HG02840 (cell line): ENCODE measurements around the gene LEMD3.
"Not testable (repeated sequence)": the region's sequence is repeated elsewhere in the genome, so short reads cannot be mapped to it uniquely, and the experiment has no call there.

Experiments used
- ATAC-seq: cut with Tn5 transposase; IDR thresholded peaks from one replicate; pipeline ENCODE4 v1.9.1; 2021; ENCODE audit warnings: mild to moderate bottlenecking, moderate library complexity, moderate number of reproducible peaks; ENCODE audit not compliant: unreplicated experiment, low FRiP score

LEMD3 gene

GRCh38 chr12:65276916-65277530, 107.6 kb downstream of the LEMD3 start:
- no peak for ATAC-seq

- ATAC-seq = no peak
Measured at GRCh38 chr12:65277994-65278575, 108.7 kb downstream of the LEMD3 start.

- ATAC-seq = peak; percentile 60
Measured at GRCh38 chr12:65278576-65279368, 109.4 kb downstream of the LEMD3 start, which contains the start of gene MSRB3. Gene MSRB3, plus strand, starts transcription at chr12:65278683. Its CDS starts 29,897 bp downstream, at chr12:65308580.

- no peak for ATAC-seq
Measured at GRCh38 chr12:65279369-65280112, 110.2 kb downstream of the LEMD3 start.

- no peak for ATAC-seq
Measured at GRCh38 chr12:65280306-65280705, 110.9 kb downstream of the LEMD3 start.

GRCh38 chr12:65282840-65283239, 113.5 kb downstream of the LEMD3 start:
- ATAC-seq = no peak

- not testable (repeated sequence) for ATAC-seq
Measured at GRCh38 chr12:65285532-65285931, 116.1 kb downstream of the LEMD3 start.

GRCh38 chr12:65287426-65287825, 118.0 kb downstream of the LEMD3 start:
- ATAC-seq = no peak

- ATAC-seq = no peak
Measured at GRCh38 chr12:65292241-65292640, 122.9 kb downstream of the LEMD3 start.

GRCh38 chr12:65293735-65294134, 124.4 kb downstream of the LEMD3 start:
- no peak for ATAC-seq

- ATAC-seq = no peak
Measured at GRCh38 chr12:65294641-65295262, 125.4 kb downstream of the LEMD3 start.

GRCh38 chr12:65296508-65297265, 127.3 kb downstream of the LEMD3 start:
- no peak for ATAC-seq
